ENCODE results near the gene GALNT18. TPM values are rescaled to one million over a fixed set of nuclear protein-coding genes. Genes with fewer than 3 reads are reported as not detected.

The GALNT18 gene
- polyA plus RNA-seq, 1 donor from 2014 or later = 7.6 TPM

DNA sequence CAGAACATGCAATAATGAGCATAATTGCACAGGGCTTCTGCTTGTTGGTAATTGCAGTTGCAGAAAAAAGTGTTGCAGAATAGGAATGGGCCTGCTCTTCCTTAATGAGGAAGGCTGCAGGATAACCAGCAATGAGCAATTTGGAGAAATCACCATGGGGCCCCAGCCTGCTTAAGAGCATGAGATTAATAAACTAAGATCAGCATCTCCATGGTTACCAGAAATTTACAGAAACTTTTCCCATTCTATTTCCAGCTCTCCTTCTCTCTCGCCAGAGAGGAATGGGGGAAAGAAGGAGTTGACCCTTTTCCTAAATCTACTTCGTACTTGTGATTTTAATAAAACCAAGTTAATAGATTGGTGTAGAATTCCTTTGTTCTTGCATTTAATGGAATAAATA lies 187.8 kb downstream of the GALNT18 start:
- Histone ChIP-seq H3K79me2 (replicated peaks; ENCODE audit: insufficient read depth, low read length) (no peaks in the 10 kb centered on the region), H3K9ac (ENCODE audit: low read length) (no peak overlapping the region), H3K9me3 (ENCODE audit: low read length) (no peaks in the 10 kb centered on the region), H3K27me3 (ENCODE audit: insufficient read depth, low read depth, low read length) (no peaks in the 10 kb centered on the region), H2AFZ (ENCODE audit: low read depth, low read length) (no peak overlapping the region), H3K4me3 (ENCODE audit: low read length) (no peak overlapping the region), H3K9me2 (ENCODE audit: insufficient read depth, low read length) (no peaks in the 10 kb centered on the region), H3K4me2 (ENCODE audit: low read length) (no peak overlapping the region), H3F3A (ENCODE audit: insufficient read depth, low read length, poor library complexity, severe bottlenecking) (no peaks in the 10 kb centered on the region), H4K20me1 (ENCODE audit: insufficient read depth) (no peaks in the 10 kb centered on the region), H3K36me3 (ENCODE audit: insufficient read depth, low read length) (no peaks in the 10 kb centered on the region), H3K27ac (ENCODE audit: low read length) (no peak overlapping the region)
- TF ChIP-seq CTCF (IDR thresholded peaks at IDR 0.05; ENCODE audit: poor library complexity, severe bottlenecking) (no peak), SMC3 (conservative IDR thresholded peaks at IDR 0.05; ENCODE audit: poor library complexity) (no peak)

DNA sequence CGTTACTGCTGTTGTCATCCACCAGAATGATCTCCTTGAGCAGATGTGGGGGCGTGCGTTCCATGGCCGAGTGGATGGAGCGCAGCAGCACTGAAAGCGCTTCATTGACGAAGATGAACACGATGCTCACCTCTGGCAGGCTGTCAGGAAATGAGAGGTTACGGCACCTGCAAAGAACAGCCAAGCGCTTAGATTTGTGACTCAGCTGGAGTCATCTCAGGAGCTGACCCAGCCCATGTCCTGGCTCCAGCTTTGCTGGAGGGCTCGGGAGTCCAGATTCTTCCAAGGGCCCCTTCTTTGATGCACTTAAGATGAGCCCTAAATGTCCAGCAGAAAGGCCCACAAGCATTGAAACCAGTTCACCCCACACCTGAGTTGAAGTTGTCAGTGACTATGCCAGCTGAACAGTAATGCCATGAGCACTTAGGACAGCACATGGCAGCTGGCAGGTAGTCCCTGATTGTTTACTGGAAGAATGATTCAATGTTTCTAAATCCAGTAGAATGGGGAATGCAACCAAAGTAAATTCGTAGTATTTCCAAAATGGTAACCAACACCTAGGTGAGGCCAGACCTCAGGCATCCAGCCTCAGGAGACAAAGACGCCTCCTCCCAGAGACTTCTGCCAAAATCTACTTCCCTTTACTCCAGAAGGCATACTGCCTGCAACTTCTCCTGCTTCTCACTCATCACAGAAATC lies 189.0 kb downstream of the GALNT18 start:
- TF ChIP-seq SMC3 (conservative IDR thresholded peaks at IDR 0.05; ENCODE audit: poor library complexity) (no peak), EZH2 (IDR thresholded peaks at IDR 0.05; ENCODE audit: borderline replicate concordance, insufficient read depth, low read length, poor library complexity, severe bottlenecking) (no peak), REST (IDR thresholded peaks at IDR 0.05; ENCODE audit: borderline replicate concordance) (no peak), TAF1 (IDR thresholded peaks at IDR 0.05; ENCODE audit: low read depth) (no peak), EP300 (conservative IDR thresholded peaks at IDR 0.05; ENCODE audit: poor library complexity, severe bottlenecking) (no peak), RAD21 (conservative IDR thresholded peaks at IDR 0.05) (no peak), POLR2AphosphoS5 (IDR thresholded peaks at IDR 0.05) (no peak), CTCF (IDR thresholded peaks at IDR 0.05; ENCODE audit: poor library complexity, severe bottlenecking) (no peak), MXI1 (conservative IDR thresholded peaks at IDR 0.05; ENCODE audit: poor library complexity, severe bottlenecking) (no peak)
- Histone ChIP-seq H3K27ac (ENCODE audit: low read length) (no peak overlapping the region), H3K9ac (ENCODE audit: low read length) (no peak overlapping the region), H3K9me2 (ENCODE audit: insufficient read depth, low read length) (no peaks in the 10 kb centered on the region), H3K9me3 (ENCODE audit: low read length) (no peaks in the 10 kb centered on the region), H3K27me3 (ENCODE audit: insufficient read depth, low read depth, low read length) (no peaks in the 10 kb centered on the region), H3F3A (ENCODE audit: insufficient read depth, low read length, poor library complexity, severe bottlenecking) (no peaks in the 10 kb centered on the region), H3K4me2 (ENCODE audit: low read length) (no peak overlapping the region), H2AFZ (ENCODE audit: low read depth, low read length) (no peak overlapping the region), H3K79me2 (replicated peaks; ENCODE audit: insufficient read depth, low read length) (no peaks in the 10 kb centered on the region), H3K4me3 (ENCODE audit: low read length) (no peak overlapping the region), H3K36me3 (ENCODE audit: insufficient read depth, low read length) (no peaks in the 10 kb centered on the region), H4K20me1 (ENCODE audit: insufficient read depth) (no peaks in the 10 kb centered on the region)

Data from neural cell (in vitro differentiated cells).